HG02588 (cell line): ENCODE measurements around the gene AJAP1.

Source experiments
- ATAC-seq: cut with Tn5 transposase; IDR thresholded peaks from one replicate; pipeline ENCODE4 v1.9.1; 2021; ENCODE audit warnings: mild to moderate bottlenecking, moderate library complexity; ENCODE audit not compliant: unreplicated experiment

Gene AJAP1

GRCh38 chr1:4628992-4629391 lies 25.4 kb upstream of the AJAP1 start:
- ATAC-seq = no peak

- ATAC-seq = no peak
Measured at GRCh38 chr1:4630561-4630960, 23.8 kb upstream of the AJAP1 start.

- no peak for ATAC-seq
Measured at GRCh38 chr1:4631321-4631720, 23.1 kb upstream of the AJAP1 start.

GRCh38 chr1:4633346-4633745 lies 21.1 kb upstream of the AJAP1 start:
- ATAC-seq = no peak

GRCh38 chr1:4634156-4634792 lies 20.1 kb upstream of the AJAP1 start:
- ATAC-seq = no peak

- ATAC-seq = no peak
Measured at GRCh38 chr1:4634793-4635406, 19.5 kb upstream of the AJAP1 start.

GRCh38 chr1:4636186-4636585 lies 18.2 kb upstream of the AJAP1 start:
- no peak for ATAC-seq

- no peak for ATAC-seq
Measured at GRCh38 chr1:4636644-4637380, 17.6 kb upstream of the AJAP1 start.

GRCh38 chr1:4637616-4638344 lies 16.6 kb upstream of the AJAP1 start:
- no peak for ATAC-seq

- ATAC-seq = no peak
Measured at GRCh38 chr1:4638345-4638729, 16.1 kb upstream of the AJAP1 start.

- no peak for ATAC-seq
Measured at GRCh38 chr1:4640931-4641330, 13.5 kb upstream of the AJAP1 start.

- ATAC-seq = no peak
Measured at GRCh38 chr1:4647391-4647790, 7.0 kb upstream of the AJAP1 start.

GRCh38 chr1:4648657-4649056 lies 5.8 kb upstream of the AJAP1 start:
- no peak for ATAC-seq

GRCh38 chr1:4650481-4650880 lies 3.9 kb upstream of the AJAP1 start:
- ATAC-seq = no peak

GRCh38 chr1:4650981-4651380 lies 3.4 kb upstream of the AJAP1 start:
- ATAC-seq = no peak

GRCh38 chr1:4652631-4653327 lies 1.6 kb upstream of the AJAP1 start:
- ATAC-seq = no peak

- no peak for ATAC-seq
Measured at GRCh38 chr1:4653328-4653660, 1.1 kb upstream of the AJAP1 start.

GRCh38 chr1:4654764-4655673 lies 610 bp downstream of the AJAP1 start:
- no peak for ATAC-seq

- no peak for ATAC-seq
Measured at GRCh38 chr1:4655674-4656532, 1.5 kb downstream of the AJAP1 start.
